Trophoblast cell (in vitro differentiated cells and primary cell): ENCODE data around the gene DDTL. TPM values are rescaled to one million over a fixed set of nuclear protein-coding genes. Genes with fewer than 3 reads are reported as not detected.
"Not testable (repeated sequence)": the region's sequence is repeated elsewhere in the genome, so short reads cannot be mapped to it uniquely, and the experiment has no call there.

Experiments used
- DNase-seq, 2 donors: peaks; one replicate each; pipeline ENCODE4 v3.0.0-alpha.2; 2016
- H2AFZ ChIP-seq: 2 replicates; pipeline ENCODE4 v1.6.1; 2013; ENCODE audit warnings: low read length, moderate library complexity, mild to moderate bottlenecking; ENCODE audit not compliant: insufficient read depth, poor library complexity
- H2AK5ac ChIP-seq: 2 replicates; pipeline ENCODE4 v1.6.1; 2013; ENCODE audit warnings: mild to moderate bottlenecking, low read length
- H2BK120ac ChIP-seq: 2 replicates; pipeline ENCODE4 v1.6.1; 2013; ENCODE audit warnings: low read length, mild to moderate bottlenecking, moderate library complexity; ENCODE audit not compliant: insufficient read depth, poor library complexity
- H2BK12ac ChIP-seq: 2 replicates; pipeline ENCODE4 v1.6.1; 2013; ENCODE audit warnings: mild to moderate bottlenecking, low read length, moderate library complexity
- H2BK5ac ChIP-seq: 2 replicates; pipeline ENCODE4 v1.6.1; 2013; ENCODE audit warnings: low read length, low read depth, moderate library complexity, mild to moderate bottlenecking; ENCODE audit not compliant: poor library complexity
- H3K14ac ChIP-seq: 2 replicates; pipeline ENCODE4 v1.6.1; 2013; ENCODE audit warnings: mild to moderate bottlenecking, low read length
- H3K18ac ChIP-seq: 2 replicates; pipeline ENCODE4 v1.6.1; 2013; ENCODE audit warnings: mild to moderate bottlenecking, low read length
- H3K23ac ChIP-seq: 2 replicates; pipeline ENCODE4 v1.6.1; 2013; ENCODE audit warnings: low read length
- H3K27ac ChIP-seq: 2 replicates; pipeline ENCODE4 v1.5.1; 2013; ENCODE audit warnings: low read depth, mild to moderate bottlenecking, inconsistent platforms, low read length, moderate library complexity
- H3K27me3 ChIP-seq: 2 replicates; pipeline ENCODE4 v1.6.1; 2013; ENCODE audit warnings: inconsistent platforms, mild to moderate bottlenecking, low read length, moderate library complexity; ENCODE audit not compliant: insufficient read depth
- H3K36me3 ChIP-seq, 2 experiments: 1 replicate in 1 of 2; 2 replicates in 1 of 2; pipeline ENCODE4 v1.6.1; 2013; ENCODE audit warnings: low read length in 2 of 2, mild to moderate bottlenecking in 2 of 2, moderate library complexity in 1 of 2; ENCODE audit not compliant: insufficient read depth in 2 of 2, control insufficient read depth in 1 of 2
- H3K4ac ChIP-seq: 2 replicates; pipeline ENCODE4 v1.6.1; 2013; ENCODE audit warnings: low read depth, mild to moderate bottlenecking, low read length, moderate library complexity
- H3K4me1 ChIP-seq, 2 experiments: 1 replicate in 1 of 2; 2 replicates in 1 of 2; pipeline ENCODE4 v1.6.1; 2013; ENCODE audit warnings: low read length in 2 of 2, mild to moderate bottlenecking in 2 of 2, moderate library complexity in 1 of 2; ENCODE audit not compliant: insufficient read depth in 2 of 2, control insufficient read depth in 1 of 2
- H3K4me2 ChIP-seq: 2 replicates; pipeline ENCODE4 v1.6.1; 2013; ENCODE audit warnings: inconsistent platforms, mild to moderate bottlenecking, low read length, moderate library complexity
- H3K4me3 ChIP-seq: 2 replicates; pipeline ENCODE4 v1.5.1; 2013; ENCODE audit warnings: mild to moderate bottlenecking, low read depth, low read length, inconsistent platforms
- H3K79me1 ChIP-seq: one replicate; pipeline ENCODE4 v1.6.1; 2013; ENCODE audit warnings: low read length
- H3K79me2 ChIP-seq: 2 replicates; pipeline ENCODE4 v1.6.1; 2013; ENCODE audit warnings: low read length, mild to moderate bottlenecking; ENCODE audit not compliant: control insufficient read depth, insufficient read depth, poor library complexity
- H3K9ac ChIP-seq: 2 replicates; pipeline ENCODE4 v1.6.1; 2013; ENCODE audit warnings: mild to moderate bottlenecking, low read length
- H3K9me3 ChIP-seq: 2 replicates; pipeline ENCODE4 v1.6.1; 2013; ENCODE audit warnings: low read depth, mild to moderate bottlenecking, control low read depth, inconsistent platforms, low read length; ENCODE audit not compliant: insufficient read depth
- H4K12ac ChIP-seq: 2 replicates; pipeline ENCODE4 v1.6.1; 2013; ENCODE audit warnings: low read depth, mild to moderate bottlenecking, low read length, moderate library complexity
- H4K8ac ChIP-seq: 2 replicates; pipeline ENCODE4 v1.6.1; 2013; ENCODE audit warnings: low read depth, mild to moderate bottlenecking, low read length, moderate library complexity
- H4K91ac ChIP-seq: one replicate; pipeline ENCODE4 v1.6.1; 2013; ENCODE audit warnings: low read depth, mild to moderate bottlenecking, low read length, moderate library complexity
- WGBS: extraction: QIAGEN DNeasy Blood & Tissue Kit; methylation state at CpG from one replicate; pipeline ENCODE4 v1.1.7; 2013; ENCODE audit warnings: missing lambda C conversion rate; ENCODE audit not compliant: insufficient read length, insufficient coverage; ENCODE audit errors: extremely low coverage; 5-methylcytosine and 5-hydroxymethylcytosine counted together
- polyA plus RNA-seq: library from polyadenylated mRNA; stranded (reverse); fragments of 200-250 nt; gene quantifications from 2 replicates; pipeline ENCODE4 v1.2.3, GENCODE V29; 2013

Gene DDTL
- 1.4 TPM in 2 replicates for polyA plus RNA-seq

- not testable (repeated sequence) for H2AFZ ChIP-seq, H3K4ac ChIP-seq, H2BK120ac ChIP-seq, H3K4me3 ChIP-seq, H3K27me3 ChIP-seq, H3K23ac ChIP-seq, H3K79me1 ChIP-seq, H3K18ac ChIP-seq, H4K8ac ChIP-seq, H3K14ac ChIP-seq, H4K91ac ChIP-seq, H2BK5ac ChIP-seq, H4K12ac ChIP-seq, H3K9ac ChIP-seq, H2BK12ac ChIP-seq, H3K4me1 ChIP-seq, H3K9me3 ChIP-seq, H2AK5ac ChIP-seq, H3K4me2 ChIP-seq, DNase-seq, H3K27ac ChIP-seq, H3K79me2 ChIP-seq
- H3K36me3 ChIP-seq, result peaks cover 20 to 26% of the 10 kb centered on the region in 2 experiments
- no CpG with 5 or more reads among the region's 30 CpGs for WGBS
Measured at GRCh38 chr22:23966568-23966967, at the start of gene DDTL. DDTL (plus strand) TSS chr22:23966888; CDS start chr22:23966915, 27 bp downstream.

GRCh38 chr22:23920267-23920611 is 46.4 kb upstream of the DDTL start:
- H3K23ac ChIP-seq, H3K36me3 ChIP-seq: not testable (repeated sequence)
- H2BK120ac ChIP-seq, result peak overlapping the region; percentile 95

GRCh38 chr22:23921586-23922201 is 45.0 kb upstream of the DDTL start:
- H3K4me1 ChIP-seq, H3K4ac ChIP-seq, H4K12ac ChIP-seq, H3K27me3 ChIP-seq, H3K79me2 ChIP-seq, H2AFZ ChIP-seq, H3K23ac ChIP-seq, H4K8ac ChIP-seq, H3K79me1 ChIP-seq, H3K9me3 ChIP-seq, H2AK5ac ChIP-seq, H4K91ac ChIP-seq, H2BK120ac ChIP-seq, H3K18ac ChIP-seq, H3K4me2 ChIP-seq, H3K4me3 ChIP-seq, H2BK12ac ChIP-seq, H3K9ac ChIP-seq, H3K14ac ChIP-seq, H2BK5ac ChIP-seq: not testable (repeated sequence)
- DNase-seq, result peak; percentile 78 to 90
- Histone ChIP-seq H3K27ac (peak overlapping the region; percentile 30), H3K36me3 (peaks cover 4 to 12% of the 10 kb centered on the region in 2 experiments)
- no CpG with 5 or more reads among the region's 13 CpGs for WGBS

More at GRCh38 chr22:23920267-23920611, 46.4 kb upstream of the DDTL start:
- not testable (repeated sequence) for H2AK5ac ChIP-seq, H3K18ac ChIP-seq, H3K4me1 ChIP-seq, H3K4me3 ChIP-seq, H3K79me1 ChIP-seq, H2AFZ ChIP-seq, H3K27me3 ChIP-seq, H4K8ac ChIP-seq, H4K12ac ChIP-seq, H3K9me3 ChIP-seq, DNase-seq, H3K79me2 ChIP-seq, H3K4me2 ChIP-seq, H3K9ac ChIP-seq, H3K4ac ChIP-seq
- Histone ChIP-seq H2BK5ac (peak overlapping the region; percentile 64), H4K91ac (peak overlapping the region; percentile 10), H3K14ac (peak overlapping the region; percentile 87), H2BK12ac (peak overlapping the region; percentile 95), H3K27ac (peak overlapping the region; percentile 81)
- WGBS, result no CpG with 5 or more reads among the region's 1 CpG

GRCh38 chr22:23922921-23923320 is 43.8 kb upstream of the DDTL start:
- no peak overlapping the region for H3K23ac ChIP-seq
- H3K79me2 ChIP-seq, result peaks cover 2% of the 10 kb centered on the region
- no peaks in the 10 kb centered on the region for H3K27me3 ChIP-seq
- H3K18ac ChIP-seq, result no peak overlapping the region
- peaks cover 8% of the 10 kb centered on the region for H3K9me3 ChIP-seq
- H3K4ac ChIP-seq, result no peak overlapping the region
- H3K27ac ChIP-seq, result no peak overlapping the region
- H2BK12ac ChIP-seq, result no peak overlapping the region
- H3K9ac ChIP-seq, result no peak overlapping the region
- no peak overlapping the region for H3K4me2 ChIP-seq
- H3K36me3 ChIP-seq, result peaks cover 4 to 12% of the 10 kb centered on the region in 2 experiments
- H4K8ac ChIP-seq, result no peak overlapping the region
- no peak overlapping the region for H3K4me3 ChIP-seq
- no peak overlapping the region for H4K91ac ChIP-seq
- H2AFZ ChIP-seq, result no peak overlapping the region
- H2BK5ac ChIP-seq, result peak overlapping the region; percentile 28
- H2AK5ac ChIP-seq, result no peak overlapping the region
- H3K14ac ChIP-seq, result no peak overlapping the region
- H2BK120ac ChIP-seq, result no peak overlapping the region
- peaks cover 5% of the 10 kb centered on the region for H3K79me1 ChIP-seq
- WGBS, result no CpG with 5 or more reads among the region's 2 CpGs
- no peak for DNase-seq
- no peak overlapping the region for H4K12ac ChIP-seq
- H3K4me1 ChIP-seq, result peaks cover 0 to 9% of the 10 kb centered on the region in 2 experiments
